Fibroblast of skin of back (primary cell): ENCODE measurements around the gene BCAR1. TPM values are rescaled to one million over a fixed set of nuclear protein-coding genes. Genes with fewer than 3 reads are reported as not detected.
"Not testable (repeated sequence)": the region's sequence is repeated elsewhere in the genome, so short reads cannot be mapped to it uniquely, and the experiment has no call there.

Source experiments
- DNase-seq: peaks from one replicate; pipeline ENCODE4 v3.0.0-alpha.2; 2013
- polyA plus RNA-seq, 2 experiments: library from polyadenylated mRNA; unstranded; fragments of 120-200 nt; gene quantifications; one replicate each; pipeline ENCODE4 v1.2.1, GENCODE V29; 2013; ENCODE audit not compliant: insufficient read length in 2 of 2

BCAR1 gene, protein sequence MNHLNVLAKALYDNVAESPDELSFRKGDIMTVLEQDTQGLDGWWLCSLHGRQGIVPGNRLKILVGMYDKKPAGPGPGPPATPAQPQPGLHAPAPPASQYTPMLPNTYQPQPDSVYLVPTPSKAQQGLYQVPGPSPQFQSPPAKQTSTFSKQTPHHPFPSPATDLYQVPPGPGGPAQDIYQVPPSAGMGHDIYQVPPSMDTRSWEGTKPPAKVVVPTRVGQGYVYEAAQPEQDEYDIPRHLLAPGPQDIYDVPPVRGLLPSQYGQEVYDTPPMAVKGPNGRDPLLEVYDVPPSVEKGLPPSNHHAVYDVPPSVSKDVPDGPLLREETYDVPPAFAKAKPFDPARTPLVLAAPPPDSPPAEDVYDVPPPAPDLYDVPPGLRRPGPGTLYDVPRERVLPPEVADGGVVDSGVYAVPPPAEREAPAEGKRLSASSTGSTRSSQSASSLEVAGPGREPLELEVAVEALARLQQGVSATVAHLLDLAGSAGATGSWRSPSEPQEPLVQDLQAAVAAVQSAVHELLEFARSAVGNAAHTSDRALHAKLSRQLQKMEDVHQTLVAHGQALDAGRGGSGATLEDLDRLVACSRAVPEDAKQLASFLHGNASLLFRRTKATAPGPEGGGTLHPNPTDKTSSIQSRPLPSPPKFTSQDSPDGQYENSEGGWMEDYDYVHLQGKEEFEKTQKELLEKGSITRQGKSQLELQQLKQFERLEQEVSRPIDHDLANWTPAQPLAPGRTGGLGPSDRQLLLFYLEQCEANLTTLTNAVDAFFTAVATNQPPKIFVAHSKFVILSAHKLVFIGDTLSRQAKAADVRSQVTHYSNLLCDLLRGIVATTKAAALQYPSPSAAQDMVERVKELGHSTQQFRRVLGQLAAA
- 132 TPM for polyA plus RNA-seq (2013, experiment 1 of 2; ENCODE audit: insufficient read length)
- 112 TPM for polyA plus RNA-seq (2013, experiment 2 of 2; ENCODE audit: insufficient read length)

DNA sequence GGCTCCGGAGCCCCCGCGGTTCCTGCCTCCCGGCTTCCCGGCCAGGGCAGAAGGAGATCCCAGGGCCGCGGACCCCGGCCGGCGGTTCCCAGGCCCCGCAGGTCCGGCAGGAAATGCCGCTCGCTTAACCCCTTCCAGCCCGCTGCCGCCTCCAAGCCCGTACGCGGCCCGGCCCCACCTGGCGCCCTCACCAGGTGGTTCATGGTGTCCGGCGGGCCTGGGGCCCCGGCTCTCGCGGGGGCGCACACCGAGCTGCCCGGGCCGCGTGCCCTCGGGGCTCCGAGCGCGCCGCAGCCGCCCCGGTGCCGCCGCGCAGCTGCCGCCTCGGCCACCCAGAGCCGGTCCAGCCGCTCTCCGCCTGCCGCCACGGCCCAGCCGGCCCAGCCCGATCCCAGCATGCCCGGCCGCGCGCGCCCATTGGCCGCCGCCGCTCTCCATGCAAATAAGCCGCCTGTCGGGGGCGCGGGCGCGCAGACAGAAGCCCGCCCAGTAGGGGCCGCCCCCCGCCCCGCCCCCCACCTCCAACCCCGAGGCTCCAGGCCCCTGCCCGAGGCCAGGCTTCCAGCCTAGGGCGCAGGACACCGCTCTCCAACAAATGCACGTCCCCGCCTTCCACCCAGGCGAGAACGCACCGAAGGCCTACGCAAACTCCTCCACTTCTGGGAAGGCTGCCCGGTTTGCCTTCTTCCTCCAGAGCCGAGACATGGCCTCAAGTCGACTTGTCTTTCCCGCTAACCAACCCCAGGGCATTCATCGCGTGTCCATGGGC lies at the start of gene BCAR1:
Gene BCAR1 (minus strand): TSS at position 345 of the 769 bp plus-strand sequence. CDS start 142 bp downstream, at position 203.
- DNase-seq: peak; percentile 92

DNA sequence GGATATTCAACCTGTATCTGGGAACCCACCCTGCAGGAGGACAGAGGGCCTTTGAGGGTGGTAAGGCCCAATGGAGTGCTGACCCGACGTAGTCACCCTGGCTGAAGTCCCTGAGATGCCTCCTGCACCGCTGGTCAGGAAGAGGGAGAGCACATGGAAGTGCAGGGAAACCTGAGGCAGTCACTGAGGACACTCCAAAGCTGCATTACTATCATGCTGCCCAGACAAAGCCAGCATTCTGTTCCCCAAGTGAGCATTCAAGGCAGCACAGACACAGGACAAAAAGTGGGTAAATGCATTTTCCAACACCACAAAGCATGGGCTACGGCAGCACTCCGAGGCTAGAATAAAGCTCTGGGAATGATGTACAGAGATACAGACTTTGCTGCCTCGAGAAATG lies 46.8 kb upstream of the BCAR1 start:
- no peak for DNase-seq

- no peak for DNase-seq
These were observed 45.2 kb upstream of the BCAR1 start for GRCh38 chr16:75296606-75297005.

GRCh38 chr16:75294773-75295459 lies 43.5 kb upstream of the BCAR1 start:
- no peak for DNase-seq

- no peak for DNase-seq
These were observed 42.3 kb upstream of the BCAR1 start for GRCh38 chr16:75293772-75294171.

DNA sequence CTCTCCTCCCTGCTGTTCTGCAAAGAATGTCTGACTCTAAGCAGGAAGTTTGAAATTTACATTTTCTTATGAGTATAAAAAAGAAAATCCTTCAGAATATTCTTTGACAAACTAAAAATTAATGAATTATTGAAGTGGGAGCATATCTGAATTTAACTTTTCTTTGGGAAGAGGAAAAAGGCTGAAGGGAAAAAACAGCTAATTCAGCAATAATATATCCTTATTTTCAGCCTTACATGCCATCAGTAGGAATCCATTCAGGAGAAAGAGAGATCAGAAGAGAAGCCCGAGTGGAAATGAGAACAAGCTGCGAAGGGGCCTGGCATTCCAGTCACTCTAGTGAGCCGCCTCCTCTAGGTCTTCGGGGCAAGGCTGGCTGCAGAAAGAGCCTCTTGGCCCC lies 41.7 kb upstream of the BCAR1 start:
- DNase-seq: no peak

DNA sequence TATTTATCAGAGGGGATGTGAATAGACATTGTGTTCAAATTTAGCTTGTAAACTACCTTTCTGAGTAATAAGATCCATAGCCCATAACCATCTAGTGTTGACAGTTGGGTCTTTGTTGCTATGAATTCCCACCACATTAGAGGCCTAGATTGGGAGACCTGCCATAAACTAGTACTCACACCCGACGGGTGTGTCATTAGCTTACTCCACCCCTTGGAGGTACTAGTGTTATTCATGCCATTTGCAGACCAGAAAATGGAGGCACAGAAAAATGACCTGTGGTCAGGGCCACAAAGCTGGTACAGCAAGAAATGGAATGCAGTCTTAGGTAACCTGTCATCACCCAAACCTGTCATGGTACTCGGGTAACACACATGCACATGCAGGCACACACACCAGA lies 41.3 kb upstream of the BCAR1 start:
- DNase-seq: no peak

DNA sequence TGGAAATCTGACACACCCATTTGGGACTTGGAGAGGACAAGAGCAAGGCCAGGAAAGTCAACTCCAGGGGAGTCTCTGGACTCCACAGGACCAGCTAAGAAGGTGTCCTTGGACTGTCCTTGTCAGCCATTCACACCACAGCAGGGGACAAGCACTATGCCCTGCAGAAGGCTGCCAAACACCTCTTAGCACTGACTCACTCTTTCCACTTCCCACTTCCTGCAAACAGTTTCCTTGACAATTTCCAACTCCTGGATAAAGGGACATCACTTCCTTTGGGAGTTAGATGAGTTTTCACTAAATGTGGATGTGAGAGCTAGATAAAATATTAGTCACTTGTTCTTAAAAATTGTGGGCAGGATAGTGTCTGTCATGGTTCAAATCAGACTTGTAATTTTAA lies 37.8 kb upstream of the BCAR1 start:
- peak; percentile 48 for DNase-seq

DNA sequence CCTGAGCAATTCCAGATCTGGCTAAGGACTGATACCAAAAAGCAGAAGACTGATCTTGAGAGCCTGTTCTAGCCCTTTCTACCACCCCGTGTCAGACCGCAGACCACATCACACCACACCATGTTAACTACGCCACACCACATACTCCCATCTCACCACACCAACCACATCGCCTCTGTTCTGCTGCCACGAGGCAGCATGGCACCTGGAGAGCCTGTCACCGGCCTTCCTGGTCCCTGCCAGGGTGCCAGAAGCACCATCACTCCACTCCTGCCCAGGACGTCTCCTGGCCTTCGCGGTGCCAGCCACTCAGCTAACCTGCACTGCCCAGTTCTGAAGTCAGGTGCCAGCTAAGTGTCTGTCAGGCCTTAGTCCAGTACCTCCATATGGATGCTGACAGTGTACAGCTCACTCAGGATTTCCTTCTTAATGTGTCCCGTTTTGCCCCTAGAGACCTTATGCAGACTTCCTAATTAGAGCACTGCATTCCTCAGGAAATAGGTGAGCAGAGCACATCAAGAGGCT lies 37.2 kb upstream of the BCAR1 start:
- no peak for DNase-seq

DNA sequence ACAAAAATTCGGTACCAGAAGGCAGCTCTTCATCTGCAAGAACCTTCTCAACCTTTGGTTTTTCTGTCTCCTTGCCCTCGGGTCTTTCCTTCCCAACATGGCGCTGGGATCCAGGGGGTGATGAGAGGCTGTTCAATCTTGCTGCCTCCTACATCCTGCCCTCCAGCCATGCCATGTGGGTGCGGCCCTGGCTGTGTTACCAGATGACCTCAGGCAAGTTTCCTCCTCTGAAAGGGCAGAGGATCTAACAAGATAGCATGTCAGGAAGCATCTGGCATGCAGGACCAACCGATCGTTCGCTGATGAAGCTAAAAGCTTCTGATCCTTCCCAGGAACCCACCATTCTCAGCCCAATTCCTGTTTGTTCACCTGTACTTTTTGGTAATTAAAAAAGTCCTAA lies 36.8 kb upstream of the BCAR1 start:
- DNase-seq: no peak

GRCh38 chr16:75287708-75288107 lies 36.3 kb upstream of the BCAR1 start:
- no peak for DNase-seq

GRCh38 chr16:75286389-75286788 lies 35.0 kb upstream of the BCAR1 start:
- DNase-seq: no peak

DNA sequence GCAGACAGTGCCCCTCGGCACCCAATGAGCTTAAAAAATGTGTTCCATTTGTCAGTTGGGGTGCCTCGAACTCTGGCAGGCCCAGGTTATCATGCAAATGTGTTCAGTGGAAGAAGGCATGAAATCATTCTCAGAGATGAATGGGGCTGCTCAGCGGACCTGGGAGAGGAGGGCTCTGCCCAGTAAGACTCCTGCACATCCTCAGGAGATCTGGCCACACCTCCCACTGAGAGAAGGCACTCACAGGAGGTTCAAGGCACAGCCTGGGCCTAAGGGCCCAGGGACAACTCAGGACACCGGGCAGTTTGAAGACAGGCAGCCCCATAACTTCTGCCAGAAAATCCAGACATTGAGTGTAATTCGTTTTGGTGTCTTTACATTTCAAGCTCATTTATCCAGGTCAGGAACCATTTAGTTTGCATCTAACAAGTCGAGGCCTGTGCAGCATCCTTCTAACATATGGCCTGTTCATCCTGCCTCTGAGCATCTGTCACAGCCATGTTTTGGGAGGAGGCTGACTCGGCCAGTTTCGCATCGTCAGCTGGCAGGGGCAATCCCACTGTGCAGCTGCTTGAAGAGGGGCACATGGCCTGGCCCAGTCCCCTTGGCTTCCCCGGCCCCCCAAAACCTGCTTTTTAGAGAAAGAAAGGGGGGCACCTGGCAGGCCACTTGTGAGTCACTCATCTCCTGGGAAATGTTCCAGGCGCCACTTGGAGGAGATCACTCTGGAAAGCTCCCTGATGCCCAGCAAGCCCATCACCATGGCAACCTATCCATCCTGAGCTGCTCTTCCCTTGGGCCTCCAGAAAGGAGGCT lies 31.2 kb upstream of the BCAR1 start:
- DNase-seq: peak; percentile 40

- no peak for DNase-seq
These were observed 30.4 kb upstream of the BCAR1 start for GRCh38 chr16:75281826-75282225.

DNA sequence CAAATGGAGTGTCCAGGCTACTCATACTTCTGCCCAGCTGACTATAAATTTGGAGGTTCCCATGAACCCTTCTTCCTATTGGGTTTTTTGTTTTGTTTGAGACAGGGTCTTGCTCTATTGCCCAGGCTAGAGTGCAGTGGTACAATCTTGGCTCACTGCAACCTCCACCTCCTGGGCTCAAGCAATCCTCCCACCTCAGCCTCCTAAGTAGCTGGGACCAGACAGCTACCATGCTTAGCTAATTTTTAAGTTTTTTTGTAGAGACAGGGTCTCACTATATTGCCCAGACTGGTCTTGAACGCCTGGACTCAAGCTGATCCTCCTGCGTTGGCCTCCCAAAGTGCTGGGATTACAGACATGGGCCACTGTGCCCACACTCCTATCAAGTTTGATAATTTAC lies 29.6 kb upstream of the BCAR1 start:
- DNase-seq: not testable (repeated sequence)

DNA sequence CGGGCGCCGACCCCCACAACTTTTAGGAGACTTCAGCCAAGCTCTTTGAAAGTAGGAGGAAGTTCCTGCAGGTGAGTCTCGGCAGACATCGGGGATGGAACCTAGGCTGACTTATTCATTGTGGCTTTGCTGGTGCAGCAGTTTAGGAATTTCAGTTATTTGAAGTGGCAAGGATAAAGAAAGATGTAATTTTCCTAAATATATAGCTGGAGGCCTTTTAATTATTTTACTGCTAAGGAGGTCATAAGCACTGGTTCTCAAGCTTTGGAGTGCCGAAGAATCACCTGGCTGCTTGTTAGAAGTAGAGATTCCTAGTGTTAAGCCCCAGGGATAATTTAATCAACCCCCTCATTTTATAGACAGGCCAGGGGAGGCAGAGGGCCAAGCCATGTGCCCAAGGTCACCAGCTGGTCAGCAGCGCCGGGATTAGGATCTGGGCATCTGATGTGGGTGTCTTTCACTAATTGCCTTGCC lies 28.9 kb upstream of the BCAR1 start:
- no peak for DNase-seq

DNA sequence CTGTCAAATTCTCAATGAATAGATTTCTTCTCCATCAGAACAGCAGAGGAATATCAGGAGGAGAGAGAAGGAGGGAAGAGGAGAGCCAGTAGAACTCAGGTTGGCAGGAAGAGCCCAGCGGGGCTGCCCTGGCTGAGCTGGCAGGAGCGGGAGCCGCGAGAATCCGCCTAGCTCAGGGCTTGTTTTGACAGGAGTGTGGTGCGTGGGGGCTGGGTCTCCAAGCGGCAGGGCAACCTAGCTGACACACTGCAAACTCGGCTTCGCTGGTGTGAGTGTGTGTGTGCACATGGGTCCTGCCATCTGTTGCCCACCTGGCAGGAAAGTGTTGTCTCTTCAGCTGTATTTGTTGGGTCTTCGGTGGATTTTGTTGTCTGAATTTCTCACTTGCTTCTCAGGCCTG lies 27.9 kb upstream of the BCAR1 start:
- peak; percentile 38 for DNase-seq

- peak; percentile 62 for DNase-seq
These were observed 21.9 kb upstream of the BCAR1 start for GRCh38 chr16:75273054-75273925.

DNA sequence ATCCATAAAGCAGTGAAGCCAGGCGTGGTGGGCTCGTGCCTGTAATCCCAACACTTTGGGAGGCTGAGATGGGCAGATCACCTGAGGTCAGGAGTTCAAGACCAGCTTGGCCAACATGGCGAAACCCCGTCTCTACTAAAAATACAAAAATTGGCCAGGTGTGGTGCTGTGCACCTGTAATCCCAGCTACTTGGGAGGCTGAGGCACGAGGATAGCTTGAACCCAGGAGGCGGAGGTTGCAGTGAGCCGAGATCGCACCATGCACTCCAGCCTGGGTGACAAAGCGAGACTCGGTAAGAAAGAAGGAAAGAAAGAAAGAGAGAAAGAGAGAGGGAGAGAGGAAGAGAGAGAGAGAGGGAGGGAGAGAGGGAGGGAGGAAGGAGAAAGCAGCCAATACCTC lies 21.2 kb upstream of the BCAR1 start:
- DNase-seq: not testable (repeated sequence)

- peak; percentile 65 for DNase-seq
These were observed 20.7 kb upstream of the BCAR1 start for GRCh38 chr16:75272097-75272551.
